Measurements from ENCODE around the gene LRRC55. TPM values are rescaled to one million over a fixed set of nuclear protein-coding genes. Genes with fewer than 3 reads are reported as not detected.

LRRC55 gene
- polyA plus RNA-seq, 1 of the 3 experiments (the other 2 are of a cell fraction): not detected

DNA sequence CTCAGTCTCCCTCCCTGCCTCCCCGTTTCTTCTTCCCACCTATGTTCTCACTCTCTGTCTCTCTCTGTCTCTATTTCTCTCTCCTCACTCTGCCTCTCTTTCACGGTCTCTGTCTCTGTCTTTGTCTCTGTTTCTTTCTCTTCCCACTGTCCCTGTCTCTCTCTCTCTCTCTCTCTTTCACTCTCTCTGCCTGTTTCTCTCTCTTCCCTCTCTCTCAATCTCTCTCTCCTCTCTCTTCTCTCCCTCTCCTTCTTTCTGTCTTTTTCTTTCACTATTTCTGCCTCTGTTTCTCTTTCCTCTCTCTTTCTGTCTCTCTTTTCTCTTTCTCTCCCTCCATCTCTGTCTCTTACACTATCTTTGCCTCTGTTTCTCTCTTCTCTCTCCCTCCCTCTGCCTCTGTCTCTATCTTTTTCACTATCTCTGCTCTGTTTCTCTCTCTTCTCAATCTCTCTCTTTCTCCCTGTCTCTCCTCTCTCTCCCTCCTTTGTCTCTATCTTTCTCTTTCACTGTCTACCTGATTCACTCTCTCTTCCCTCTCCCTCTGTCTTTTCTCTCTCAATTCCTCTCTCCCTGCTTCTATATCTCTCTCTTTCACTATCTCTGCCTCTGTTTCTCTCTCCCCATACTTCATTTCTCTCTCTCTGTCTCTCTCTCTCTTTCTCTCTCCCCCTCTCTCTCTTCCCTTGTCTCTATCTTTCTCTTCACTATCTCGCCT lies 49.9 kb downstream of the LRRC55 start (continued):
- TF ChIP-seq FOXM1 (IDR thresholded peaks at IDR 0.05; ENCODE audit: low read depth): no peak

DNA sequence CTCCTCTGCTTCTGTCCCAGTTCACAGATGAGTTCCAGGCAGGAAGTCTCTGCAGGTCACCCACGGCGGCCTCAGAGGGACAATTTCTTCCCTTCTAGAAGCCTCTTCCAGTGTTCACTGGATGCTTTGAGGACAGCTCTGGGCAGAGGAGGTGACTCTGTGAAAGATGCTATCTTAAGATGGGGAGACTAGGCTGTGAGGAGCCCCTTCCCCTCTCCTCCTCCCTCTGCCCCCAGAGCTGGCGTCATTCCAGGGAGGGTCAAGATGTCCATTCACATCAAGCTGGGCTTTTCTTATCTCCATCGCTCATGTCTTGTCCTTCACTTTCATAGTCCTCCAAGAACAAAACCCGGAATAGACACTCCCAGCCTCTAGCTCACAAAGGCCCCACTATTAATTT lies 51.9 kb downstream of the LRRC55 start:
- H3K4me2 ChIP-seq: no peak overlapping the region
- H3K27ac ChIP-seq (ENCODE audit: low read depth in 2 of 2, low read length in 1 of 2): no peak overlapping the region; a peak in 1 of 4 replicates
- H3K36me3 ChIP-seq (replicated peaks in 1 of 2; ENCODE audit: control insufficient read depth in 1 of 2, insufficient read depth in 2 of 2, low read length in 1 of 2): no peaks in the 10 kb centered on the region
- 44% methylated on average over 4 of the region's 5 CpGs for WGBS (ENCODE audit: low lambda C conversion rate)
- no peak overlapping the region for H3K4me3 ChIP-seq (ENCODE audit: low read depth in 2 of 2, low read length in 1 of 2)
- no peaks in the 10 kb centered on the region for H3K9me3 ChIP-seq
- H3K9ac ChIP-seq: no peak overlapping the region
- DNase-seq: no peak
- no peaks in the 10 kb centered on the region for H3K79me2 ChIP-seq (ENCODE audit: insufficient read depth)
- H3K9me2 ChIP-seq: no peaks in the 10 kb centered on the region
- no peaks in the 10 kb centered on the region for H3F3A ChIP-seq (replicated peaks; ENCODE audit: insufficient read depth)
- no peak for TF ChIP-seq RFX5 (IDR thresholded peaks at IDR 0.05; ENCODE audit: low read length)
- H2AFZ ChIP-seq (ENCODE audit: low read depth): no peak overlapping the region
- peaks cover 0 to 12% of the 10 kb centered on the region in 2 experiments; a peak in 1 of 4 replicates for H3K4me1 ChIP-seq (ENCODE audit: control insufficient read depth in 1 of 2, insufficient read depth in 2 of 2, low read depth in 1 of 2, low read length in 1 of 2)
- ChIA-PET CTCF (interaction anchor here (1.0 kb wide), 1 partner anchor 114 kb away, joined by 3 read pairs; no protein-coding TSS in a partner anchor), POLR2A (no interaction called here)
- H4K20me1 ChIP-seq (ENCODE audit: insufficient read depth): no peaks in the 10 kb centered on the region
- H3K27me3 ChIP-seq (ENCODE audit: insufficient read depth): peaks cover 10% of the 10 kb centered on the region; the same call in 1 of the 2 replicates

DNA sequence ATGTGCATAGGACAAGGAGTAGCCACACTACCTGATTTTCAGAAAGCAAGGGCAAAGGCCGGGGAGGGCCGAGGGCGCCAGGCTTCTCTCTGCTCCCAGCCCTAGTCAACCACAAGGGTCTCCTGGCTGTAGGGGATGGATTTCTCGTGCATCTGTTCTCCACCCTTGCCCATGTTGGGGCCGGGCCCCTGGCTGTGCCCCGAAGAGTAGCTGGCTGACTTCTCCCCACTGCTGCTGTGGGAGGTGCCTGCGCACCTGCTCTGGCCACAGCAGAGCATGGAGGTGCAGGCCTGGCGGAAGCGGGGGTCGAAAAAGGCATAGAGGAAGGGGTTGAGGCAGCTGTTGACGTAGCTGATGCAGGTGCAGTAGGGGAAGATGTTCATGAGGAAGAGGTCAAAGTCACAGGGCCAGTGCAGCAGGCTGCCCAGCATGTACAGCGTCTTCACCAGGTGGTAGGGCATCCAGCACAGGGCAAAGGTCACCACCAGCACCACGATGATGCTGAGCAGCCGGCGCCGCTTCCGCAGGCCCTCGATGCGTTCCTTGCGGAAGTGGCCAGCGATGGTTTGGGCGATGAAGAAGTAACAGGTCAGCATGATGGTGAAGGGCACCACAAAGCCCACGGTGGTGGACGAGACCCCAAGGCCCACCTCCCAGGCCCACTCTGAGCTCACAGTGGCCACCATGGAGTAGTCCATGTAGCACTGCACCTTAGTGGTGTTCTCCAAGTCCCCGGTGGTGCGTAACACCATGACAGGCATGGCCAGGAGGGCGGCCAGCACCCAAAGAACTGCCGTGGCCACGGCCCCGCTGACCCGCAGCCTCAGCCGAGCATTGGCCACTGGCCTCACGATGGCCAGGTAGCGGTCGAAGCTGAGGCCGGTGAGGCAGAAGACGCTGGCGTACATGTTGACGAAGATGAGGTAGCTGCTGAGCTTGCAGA lies 54.3 kb downstream of the LRRC55 start:
- H4K20me1 ChIP-seq (ENCODE audit: insufficient read depth): no peaks in the 10 kb centered on the region
- POLR2A ChIA-PET: no interaction called here
- H3K27me3 ChIP-seq (ENCODE audit: insufficient read depth): peaks cover 10% of the 10 kb centered on the region; the same call in 1 of the 2 replicates

More for the DNA sequence above, 54.3 kb downstream of the LRRC55 start:
- no peak overlapping the region for H3K9ac ChIP-seq
- TF ChIP-seq EP300 (IDR thresholded peaks at IDR 0.05; ENCODE audit: borderline replicate concordance in 1 of 2, low read depth in 1 of 2, low read length in 1 of 2) (no peak), SMC3 (IDR thresholded peaks at IDR 0.05; ENCODE audit: low read depth, low read length) (no peak), RAD21 (IDR thresholded peaks at IDR 0.05; ENCODE audit: low read length) (no peak), NFIC (IDR thresholded peaks at IDR 0.05; ENCODE audit: borderline replicate concordance) (no peak), TCF12 (IDR thresholded peaks at IDR 0.05) (no peak), POLR2AphosphoS5 (IDR thresholded peaks at IDR 0.05; ENCODE audit: low read depth, low read length) (no peak), RCOR1 (IDR thresholded peaks at IDR 0.05; ENCODE audit: low read length) (no peak), ELF1 (IDR thresholded peaks at IDR 0.05) (no peak)
- TF ChIP-seq, protein P1, sequence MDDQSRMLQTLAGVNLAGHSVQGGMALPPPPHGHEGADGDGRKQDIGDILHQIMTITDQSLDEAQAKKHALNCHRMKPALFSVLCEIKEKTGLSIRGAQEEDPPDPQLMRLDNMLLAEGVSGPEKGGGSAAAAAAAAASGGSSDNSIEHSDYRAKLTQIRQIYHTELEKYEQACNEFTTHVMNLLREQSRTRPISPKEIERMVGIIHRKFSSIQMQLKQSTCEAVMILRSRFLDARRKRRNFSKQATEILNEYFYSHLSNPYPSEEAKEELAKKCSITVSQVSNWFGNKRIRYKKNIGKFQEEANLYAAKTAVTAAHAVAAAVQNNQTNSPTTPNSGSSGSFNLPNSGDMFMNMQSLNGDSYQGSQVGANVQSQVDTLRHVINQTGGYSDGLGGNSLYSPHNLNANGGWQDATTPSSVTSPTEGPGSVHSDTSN (IDR thresholded peaks at IDR 0.05): no peak
- 68% methylated on average over 28 of the region's 39 CpGs for WGBS (ENCODE audit: low lambda C conversion rate)
- peaks cover 0 to 28% of the 10 kb centered on the region in 2 experiments; a peak in 2 of 4 replicates for H3K4me1 ChIP-seq (ENCODE audit: control insufficient read depth in 1 of 2, insufficient read depth in 2 of 2, low read depth in 1 of 2, low read length in 1 of 2)
- H3K36me3 ChIP-seq (replicated peaks in 1 of 2; ENCODE audit: control insufficient read depth in 1 of 2, insufficient read depth in 2 of 2, low read length in 1 of 2): no peaks in the 10 kb centered on the region
- H3K27ac ChIP-seq (ENCODE audit: low read depth in 2 of 2, low read length in 1 of 2): no peak overlapping the region
- H3K4me3 ChIP-seq (ENCODE audit: low read depth in 2 of 2, low read length in 1 of 2): no peak overlapping the region
- no peak overlapping the region for H2AFZ ChIP-seq (ENCODE audit: low read depth)
- no peaks in the 10 kb centered on the region for H3K9me2 ChIP-seq
- no peak overlapping the region for H3K4me2 ChIP-seq
- no peaks in the 10 kb centered on the region for H3K9me3 ChIP-seq
- CTCF ChIA-PET: interaction anchor here (1.0 to 2.1 kb wide), 2 partner anchors 13 to 119 kb away, joined by 3 to 10 read pairs; no protein-coding TSS in a partner anchor
- no peak for DNase-seq
- no peaks in the 10 kb centered on the region for H3K79me2 ChIP-seq (ENCODE audit: insufficient read depth)
- H3F3A ChIP-seq (replicated peaks; ENCODE audit: insufficient read depth): no peaks in the 10 kb centered on the region

All from SK-N-SH (cell line).